Adrenal gland (tissue), 5 donors: ENCODE measurements around the gene PHF21A.

Experiments used
- POLR2A ChIP-seq, 2 donors: fragments of 450-650 bp; IDR thresholded peaks; one replicate each; pipeline ENCODE4 v1.6.1; 2017; ENCODE audit warnings: antibody characterized with exemption in 2 of 2, mild to moderate bottlenecking in 2 of 2, moderate library complexity in 1 of 2
- TF ChIP-seq, protein P1 (sequence below), 6 experiments: fragments of 450-650 bp in 4 of 6; fragments of 200-600 bp in 2 of 6; sonication (generic) in 1 of 6; IDR thresholded peaks; 1 replicate in 5 of 6; 2 replicates in 1 of 6; pipeline versions ENCODE4 v1.5.1 to v1.8.0; 2016 to 2021; ENCODE audit warnings: antibody characterized with exemption in 6 of 6, mild to moderate bottlenecking in 2 of 6, moderate library complexity in 1 of 6
- donor health status: DM: no; HTN: no; CAD: no.

- no peak for TF ChIP-seq POLR2A (IDR thresholded peaks at IDR 0.05)
- TF ChIP-seq, protein P1, sequence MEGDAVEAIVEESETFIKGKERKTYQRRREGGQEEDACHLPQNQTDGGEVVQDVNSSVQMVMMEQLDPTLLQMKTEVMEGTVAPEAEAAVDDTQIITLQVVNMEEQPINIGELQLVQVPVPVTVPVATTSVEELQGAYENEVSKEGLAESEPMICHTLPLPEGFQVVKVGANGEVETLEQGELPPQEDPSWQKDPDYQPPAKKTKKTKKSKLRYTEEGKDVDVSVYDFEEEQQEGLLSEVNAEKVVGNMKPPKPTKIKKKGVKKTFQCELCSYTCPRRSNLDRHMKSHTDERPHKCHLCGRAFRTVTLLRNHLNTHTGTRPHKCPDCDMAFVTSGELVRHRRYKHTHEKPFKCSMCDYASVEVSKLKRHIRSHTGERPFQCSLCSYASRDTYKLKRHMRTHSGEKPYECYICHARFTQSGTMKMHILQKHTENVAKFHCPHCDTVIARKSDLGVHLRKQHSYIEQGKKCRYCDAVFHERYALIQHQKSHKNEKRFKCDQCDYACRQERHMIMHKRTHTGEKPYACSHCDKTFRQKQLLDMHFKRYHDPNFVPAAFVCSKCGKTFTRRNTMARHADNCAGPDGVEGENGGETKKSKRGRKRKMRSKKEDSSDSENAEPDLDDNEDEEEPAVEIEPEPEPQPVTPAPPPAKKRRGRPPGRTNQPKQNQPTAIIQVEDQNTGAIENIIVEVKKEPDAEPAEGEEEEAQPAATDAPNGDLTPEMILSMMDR (IDR thresholded peaks at IDR 0.05): no peak
These were observed 102.6 kb downstream of the PHF21A start for GRCh38 chr11:46018651-46019050.
